GM18498 (cell line): Measurements from ENCODE around the gene SMARCD3.

Source experiments
- ATAC-seq: cut with Tn5 transposase; IDR thresholded peaks from one replicate; pipeline ENCODE4 v1.9.1; 2021; ENCODE audit warnings: mild to moderate bottlenecking, moderate library complexity; ENCODE audit not compliant: unreplicated experiment

SMARCD3 gene

GRCh38 chr7:151273651-151274390 is 25.3 kb upstream of the SMARCD3 start:
- ATAC-seq, result no peak

- no peak for ATAC-seq
Observed at GRCh38 chr7:151272877-151273276, 24.4 kb upstream of the SMARCD3 start.

GRCh38 chr7:151272405-151272804 is 23.9 kb upstream of the SMARCD3 start:
- ATAC-seq, result no peak

- ATAC-seq, result no peak
Observed at GRCh38 chr7:151271699-151272355, 23.3 kb upstream of the SMARCD3 start.

- ATAC-seq, result no peak
Observed at GRCh38 chr7:151269511-151269910, 21.0 kb upstream of the SMARCD3 start.

GRCh38 chr7:151265351-151265931 is 16.9 kb upstream of the SMARCD3 start:
- no peak for ATAC-seq

- no peak for ATAC-seq
Observed at GRCh38 chr7:151264615-151265014, 16.1 kb upstream of the SMARCD3 start.

GRCh38 chr7:151261529-151261928 is 13.0 kb upstream of the SMARCD3 start:
- ATAC-seq, result no peak

GRCh38 chr7:151260883-151261282 is 12.4 kb upstream of the SMARCD3 start:
- ATAC-seq, result no peak

- ATAC-seq, result no peak
Observed at GRCh38 chr7:151260471-151260870, 12.0 kb upstream of the SMARCD3 start.

- no peak for ATAC-seq
Observed at GRCh38 chr7:151257990-151258389, 9.5 kb upstream of the SMARCD3 start.

- no peak for ATAC-seq
Observed at GRCh38 chr7:151256410-151257045, 8.0 kb upstream of the SMARCD3 start.

GRCh38 chr7:151255390-151255789 is 6.9 kb upstream of the SMARCD3 start:
- ATAC-seq, result no peak

- no peak for ATAC-seq
Observed at GRCh38 chr7:151254851-151255250, 6.4 kb upstream of the SMARCD3 start.

GRCh38 chr7:151254316-151254715 is 5.8 kb upstream of the SMARCD3 start:
- ATAC-seq, result no peak

GRCh38 chr7:151252961-151253711 is 4.6 kb upstream of the SMARCD3 start:
- ATAC-seq, result no peak

- no peak for ATAC-seq
Observed at GRCh38 chr7:151252561-151252835, 4.0 kb upstream of the SMARCD3 start.

- no peak for ATAC-seq
Observed at GRCh38 chr7:151251689-151252560, 3.4 kb upstream of the SMARCD3 start.

GRCh38 chr7:151251328-151251688 is 2.8 kb upstream of the SMARCD3 start:
- ATAC-seq, result no peak
